Cardiac muscle cell (in vitro differentiated cells and primary cell): Measurements from ENCODE around the gene ABHD15. TPM values are rescaled to one million over a fixed set of nuclear protein-coding genes. Genes with fewer than 3 reads are reported as not detected.

ENCODE experiments used
- DNase-seq, 2 donors: peaks; one replicate each; pipeline versions ENCODE4 v3.0.0 to v3.0.0-alpha.2; 2010 to 2017; ENCODE audit warnings: low read depth in 1 of 2, low spot score in 1 of 2
- H3K27ac ChIP-seq: fragments of 200-600 bp; sonication (generic); 2 replicates; pipeline ENCODE4 v1.5.1; 2016
- H3K27me3 ChIP-seq: fragments of 200-600 bp; sonication (generic); 2 replicates; pipeline ENCODE4 v1.6.0; 2016; ENCODE audit warnings: control low read depth
- H3K36me3 ChIP-seq: fragments of 200-600 bp; sonication (generic); 2 replicates; pipeline ENCODE4 v1.5.1; 2016; ENCODE audit warnings: control low read depth
- H3K4me1 ChIP-seq: fragments of 200-600 bp; sonication (generic); 2 replicates; pipeline ENCODE4 v1.8.1; 2017; ENCODE audit warnings: low read depth, mild to moderate bottlenecking, mixed run types
- H3K4me3 ChIP-seq: fragments of 200-600 bp; sonication (generic); 2 replicates; pipeline ENCODE4 v1.5.1; 2016; ENCODE audit warnings: mild to moderate bottlenecking
- H3K9me3 ChIP-seq: fragments of 200-600 bp; sonication (generic); 2 replicates; pipeline ENCODE4 v1.5.1; 2017; ENCODE audit warnings: low read depth, mild to moderate bottlenecking, control low read depth
- CTCF ChIP-seq: IDR thresholded peaks from 2 replicates; pipeline ENCODE4 v1.5.1; 2012; ENCODE audit warnings: low read depth, mild to moderate bottlenecking, low read length
- polyA plus RNA-seq: library from polyadenylated mRNA; unstranded; fragments of >200 nt; fragmentation: Nextera tagmentation; extraction: Ambion mirVana; gene quantifications from 2 replicates; pipeline ENCODE4 v1.2.1, GENCODE V29; 2016
- total RNA-seq: library from RNA; depleted of rRNA; stranded (reverse); fragments of >200 nt; gene quantifications from 2 replicates; pipeline ENCODE4 v1.2.3, GENCODE V29; 2016

The ABHD15 gene
- total and polyA plus RNA-seq, 2 experiments from 2014 or later = 4.8 to 5.8 TPM

DNA sequence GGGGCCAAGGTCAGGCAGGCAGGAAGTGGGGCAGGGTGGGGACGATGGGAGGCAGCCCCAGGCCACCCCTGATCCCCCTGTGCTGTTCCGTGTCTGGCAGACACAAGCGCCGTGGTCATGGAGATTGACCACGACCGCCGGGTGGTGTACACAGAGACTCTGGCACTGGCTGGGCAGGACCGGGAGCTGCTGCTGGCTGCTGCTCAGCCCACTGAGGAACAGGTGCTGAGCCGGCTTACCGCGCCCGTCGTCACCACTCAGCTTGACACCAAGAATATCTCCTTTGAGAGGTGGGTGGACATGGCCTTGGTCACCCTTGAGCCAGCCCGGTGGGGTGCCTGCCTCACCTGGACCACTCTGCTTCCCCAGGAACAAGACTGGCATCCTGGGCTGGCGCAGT is 42.1 kb upstream of the ABHD15 start:
- no peaks in the 10 kb centered on the region for H3K9me3 ChIP-seq
- no peak for TF ChIP-seq CTCF
- H3K4me1 ChIP-seq = no peaks in the 10 kb centered on the region
- H3K36me3 ChIP-seq = no peaks in the 10 kb centered on the region
- no peak overlapping the region for H3K4me3 ChIP-seq
- no peaks in the 10 kb centered on the region for H3K27me3 ChIP-seq
- no peak for DNase-seq
- H3K27ac ChIP-seq = no peak overlapping the region

- Histone ChIP-seq H3K27ac (no peak overlapping the region), H3K9me3 (no peaks in the 10 kb centered on the region), H3K36me3 (no peaks in the 10 kb centered on the region), H3K4me1 (no peaks in the 10 kb centered on the region), H3K4me3 (no peak overlapping the region), H3K27me3 (no peaks in the 10 kb centered on the region)
- DNase-seq = no peak
- no peak for TF ChIP-seq CTCF
These were observed 40.8 kb upstream of the ABHD15 start for GRCh38 chr17:29607557-29608195.

DNA sequence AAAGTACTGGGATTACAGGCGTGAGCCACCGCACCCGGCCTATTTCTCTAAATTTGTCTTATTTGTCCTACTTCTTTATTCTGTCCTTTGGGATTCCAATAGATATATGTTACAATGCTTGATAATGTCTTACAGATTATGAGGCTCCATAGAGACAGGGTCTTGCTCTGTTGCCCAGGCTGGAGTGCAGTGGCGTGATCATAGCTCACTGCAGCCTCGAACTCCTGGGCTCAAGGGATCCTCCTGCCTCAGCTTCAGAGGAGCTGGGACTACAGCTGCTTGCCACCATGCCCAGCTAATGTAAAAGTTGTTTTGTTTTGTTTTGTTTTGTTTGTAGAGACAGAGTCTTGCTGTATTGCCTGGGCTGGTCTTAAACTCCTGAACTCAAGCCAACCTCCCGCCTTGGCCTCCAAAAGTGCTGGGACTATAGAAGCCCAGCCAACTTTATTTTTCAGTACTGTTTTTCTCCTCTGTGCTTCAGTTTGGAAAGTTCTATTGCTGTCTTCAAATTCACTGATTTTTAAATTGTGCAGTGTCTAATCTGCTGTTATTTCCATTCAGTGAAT is 36.4 kb upstream of the ABHD15 start:
- Histone ChIP-seq H3K9me3 (no peaks in the 10 kb centered on the region), H3K4me3 (no peak overlapping the region), H3K27ac (no peak overlapping the region), H3K4me1 (no peaks in the 10 kb centered on the region), H3K36me3 (no peaks in the 10 kb centered on the region), H3K27me3 (no peaks in the 10 kb centered on the region)
- no peak for TF ChIP-seq CTCF
- no peak for DNase-seq

DNA sequence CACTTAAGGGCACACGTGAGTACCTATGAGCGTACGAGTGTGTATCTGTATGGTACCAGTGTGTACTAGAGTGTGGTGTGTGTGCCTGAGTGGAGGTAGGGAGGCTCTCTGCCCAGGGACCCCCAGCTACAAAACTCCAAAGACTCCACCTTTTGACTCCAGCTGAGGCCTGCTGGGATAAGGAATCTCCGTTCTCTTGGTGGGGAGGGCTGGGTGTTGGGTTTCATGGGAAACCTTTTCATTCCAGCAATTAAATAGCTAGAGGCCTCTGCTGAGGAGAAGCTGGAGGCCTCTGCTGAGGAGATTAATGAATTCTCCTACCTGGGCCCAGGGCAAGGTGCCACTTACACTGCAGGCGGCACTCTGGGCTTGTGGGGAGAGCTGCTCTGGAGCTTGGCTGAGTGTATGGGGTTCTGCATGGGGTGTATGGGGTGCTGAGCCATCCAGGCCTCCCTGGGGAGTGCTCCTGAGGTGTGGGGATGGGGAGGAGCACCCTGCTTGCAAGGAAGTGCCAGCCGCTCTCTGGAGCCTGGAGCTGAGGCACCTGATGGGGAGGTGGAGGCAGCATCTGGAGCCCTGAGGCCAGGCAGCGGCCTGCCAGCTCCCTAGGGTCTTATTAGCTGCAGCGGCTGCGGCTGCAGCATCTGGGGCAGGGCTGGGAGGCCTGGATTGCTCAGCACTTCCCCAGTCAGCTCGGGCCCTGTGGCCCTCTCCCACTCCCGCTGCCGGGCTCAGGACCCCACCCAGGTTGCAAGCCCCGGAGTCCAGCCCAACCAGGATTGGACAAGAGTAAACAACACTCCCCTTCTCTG is 30.7 kb upstream of the ABHD15 start:
- no peak overlapping the region for H3K4me3 ChIP-seq
- no peaks in the 10 kb centered on the region for H3K9me3 ChIP-seq
- DNase-seq = no peak
- H3K27ac ChIP-seq = no peak overlapping the region
- H3K36me3 ChIP-seq = no peaks in the 10 kb centered on the region
- H3K4me1 ChIP-seq = peaks cover 5% of the 10 kb centered on the region
- peaks cover 7% of the 10 kb centered on the region for H3K27me3 ChIP-seq
- TF ChIP-seq CTCF = no peak

- Histone ChIP-seq H3K4me1 (peaks cover 5% of the 10 kb centered on the region), H3K27me3 (peaks cover 7% of the 10 kb centered on the region), H3K9me3 (no peaks in the 10 kb centered on the region), H3K4me3 (no peak overlapping the region), H3K27ac (no peak overlapping the region), H3K36me3 (no peaks in the 10 kb centered on the region)
- TF ChIP-seq CTCF = no peak
- no peak for DNase-seq
These were observed 30.0 kb upstream of the ABHD15 start for GRCh38 chr17:29596811-29597210.
